Measurements from ENCODE around the gene ARFIP2.

DNA sequence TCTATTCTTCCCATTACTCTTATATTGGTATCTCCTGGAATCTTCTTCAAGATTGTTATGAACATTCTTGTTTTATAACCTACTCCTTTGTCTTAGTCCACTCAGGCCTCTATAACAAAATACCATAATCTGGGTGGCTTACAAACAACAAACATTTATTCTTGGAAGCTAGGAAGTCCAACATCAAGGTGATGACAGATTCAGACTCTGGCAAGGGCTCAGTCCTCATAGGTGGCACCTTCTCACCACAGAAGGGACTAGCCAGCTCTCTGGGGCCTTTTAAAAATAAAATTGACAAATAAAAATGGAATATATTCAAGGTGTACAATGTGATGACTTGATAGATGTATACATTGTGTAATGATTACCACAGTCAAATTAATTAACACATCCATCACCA lies 35.7 kb upstream of the ARFIP2 start:
- TF ChIP-seq, protein P1, sequence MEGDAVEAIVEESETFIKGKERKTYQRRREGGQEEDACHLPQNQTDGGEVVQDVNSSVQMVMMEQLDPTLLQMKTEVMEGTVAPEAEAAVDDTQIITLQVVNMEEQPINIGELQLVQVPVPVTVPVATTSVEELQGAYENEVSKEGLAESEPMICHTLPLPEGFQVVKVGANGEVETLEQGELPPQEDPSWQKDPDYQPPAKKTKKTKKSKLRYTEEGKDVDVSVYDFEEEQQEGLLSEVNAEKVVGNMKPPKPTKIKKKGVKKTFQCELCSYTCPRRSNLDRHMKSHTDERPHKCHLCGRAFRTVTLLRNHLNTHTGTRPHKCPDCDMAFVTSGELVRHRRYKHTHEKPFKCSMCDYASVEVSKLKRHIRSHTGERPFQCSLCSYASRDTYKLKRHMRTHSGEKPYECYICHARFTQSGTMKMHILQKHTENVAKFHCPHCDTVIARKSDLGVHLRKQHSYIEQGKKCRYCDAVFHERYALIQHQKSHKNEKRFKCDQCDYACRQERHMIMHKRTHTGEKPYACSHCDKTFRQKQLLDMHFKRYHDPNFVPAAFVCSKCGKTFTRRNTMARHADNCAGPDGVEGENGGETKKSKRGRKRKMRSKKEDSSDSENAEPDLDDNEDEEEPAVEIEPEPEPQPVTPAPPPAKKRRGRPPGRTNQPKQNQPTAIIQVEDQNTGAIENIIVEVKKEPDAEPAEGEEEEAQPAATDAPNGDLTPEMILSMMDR (IDR thresholded peaks at IDR 0.05): no peak
- TF ChIP-seq POLR2A (IDR thresholded peaks at IDR 0.05) (no peak), POLR2AphosphoS5 (IDR thresholded peaks at IDR 0.05) (no peak)
